Esophagus squamous epithelium (tissue), 5 donors: ENCODE measurements around the gene CDH12. TPM values are rescaled to one million over a fixed set of nuclear protein-coding genes. Genes with fewer than 3 reads are reported as not detected.

Experiments
- DNase-seq: peaks from one replicate; lab custom pipeline; 2025; lab: John Stamatoyannopoulos, UW
- H3K27ac ChIP-seq, 4 donors: fragments of 200-600 bp; sonication (generic); one replicate each; pipeline ENCODE4 v1.5.1; 2016 to 2019; ENCODE audit warnings: mild to moderate bottlenecking in 1 of 4
- H3K27me3 ChIP-seq, 4 donors: fragments of 200-600 bp; sonication (generic); 1 replicate in 3 of 4; 2 replicates in 1 of 4; pipeline versions ENCODE4 v1.5.1 to v1.6.0; 2017 to 2021; ENCODE audit warnings: antibody characterized with exemption in 1 of 4
- H3K36me3 ChIP-seq, 3 donors: fragments of 200-600 bp; sonication (generic); one replicate each; pipeline ENCODE4 v1.5.1; 2016 to 2019
- H3K4me1 ChIP-seq, 3 donors: fragments of 200-600 bp; sonication (generic); one replicate each; pipeline ENCODE4 v1.5.1; 2017 to 2019
- H3K4me3 ChIP-seq, 4 donors: fragments of 200-600 bp; sonication (generic); 1 replicate in 3 of 4; 2 replicates in 1 of 4; pipeline ENCODE4 v1.5.1; 2016 to 2019; ENCODE audit warnings: mild to moderate bottlenecking in 2 of 4, moderate library complexity in 1 of 4
- H3K9me3 ChIP-seq, 3 donors: fragments of 200-600 bp; sonication (generic); one replicate each; pipeline ENCODE4 v1.5.1; 2016 to 2019
- CTCF ChIP-seq, 6 experiments: fragments of 450-650 bp in 4 of 6; fragments of 200-600 bp in 2 of 6; sonication (generic) in 2 of 6; IDR thresholded peaks; one replicate each; pipeline ENCODE4 v1.5.1; 2016 to 2019; ENCODE audit warnings: antibody characterized with exemption in 6 of 6, mild to moderate bottlenecking in 4 of 6, moderate library complexity in 4 of 6
- POLR2A ChIP-seq, 4 donors: fragments of 450-650 bp; IDR thresholded peaks; one replicate each; pipeline ENCODE4 v1.6.1; 2017; ENCODE audit warnings: antibody characterized with exemption in 4 of 4, mild to moderate bottlenecking in 4 of 4, moderate library complexity in 3 of 4
- WGBS, 2 donors: methylation state at CpG; one replicate each; pipeline ENCODE4 v1.1.5; 2018; 5-methylcytosine and 5-hydroxymethylcytosine counted together
- intact Hi-C: fragments of 100-400 bp; cut with DNase I; formaldehyde crosslinking; loops from one replicate; pipeline ENCODE4 v1.15.0; 2022
- total RNA-seq, 4 donors: library from RNA; depleted of rRNA; stranded (reverse); fragments of >200 nt; gene quantifications; one replicate each; pipeline ENCODE4 v1.1.0, GENCODE V29; 2016
- donor health status: DM: yes; HTN: yes; CAD: no.

CDH12 gene
- total RNA-seq, 4 donors from 2014 or later, result not detected

GRCh38 chr5:22572941-22573340, 280.2 kb downstream of the CDH12 start:
- H3K9me3 ChIP-seq, result no peaks in the 10 kb centered on the region
- no peak overlapping the region for H3K4me3 ChIP-seq
- no peaks in the 10 kb centered on the region for H3K27me3 ChIP-seq
- DNase-seq, result no peak
- intact Hi-C loops, result no loop called here
- no peaks in the 10 kb centered on the region for H3K36me3 ChIP-seq
- no peak overlapping the region for H3K27ac ChIP-seq
- TF ChIP-seq CTCF (IDR thresholded peaks at IDR 0.05) (no peak), POLR2A (IDR thresholded peaks at IDR 0.05) (no peak)
- H3K4me1 ChIP-seq, result no peaks in the 10 kb centered on the region

- Histone ChIP-seq H3K27me3 (no peaks in the 10 kb centered on the region), H3K36me3 (no peaks in the 10 kb centered on the region), H3K4me1 (no peaks in the 10 kb centered on the region), H3K4me3 (no peak overlapping the region), H3K9me3 (no peaks in the 10 kb centered on the region), H3K27ac (no peak overlapping the region)
- intact Hi-C loops, result no loop called here
- TF ChIP-seq CTCF (IDR thresholded peaks at IDR 0.05) (no peak), POLR2A (IDR thresholded peaks at IDR 0.05) (no peak)
- no peak for DNase-seq
Measured at GRCh38 chr5:22567983-22568382, 285.2 kb downstream of the CDH12 start.

GRCh38 chr5:22560147-22560546, 293.0 kb downstream of the CDH12 start:
- no peak for DNase-seq
- Histone ChIP-seq H3K36me3 (no peaks in the 10 kb centered on the region), H3K27me3 (no peaks in the 10 kb centered on the region), H3K9me3 (no peaks in the 10 kb centered on the region), H3K4me1 (no peaks in the 10 kb centered on the region), H3K27ac (no peak overlapping the region), H3K4me3 (no peak overlapping the region)
- intact Hi-C loops, result no loop called here
- TF ChIP-seq POLR2A (IDR thresholded peaks at IDR 0.05), result no peak
- no peak for TF ChIP-seq CTCF (IDR thresholded peaks at IDR 0.05)
- WGBS, 2 donors, result 30 to 64% methylated on average over 3 of the region's 3 CpGs

GRCh38 chr5:22557251-22557650, 295.9 kb downstream of the CDH12 start:
- intact Hi-C loops, result no loop called here
- no peaks in the 10 kb centered on the region for H3K9me3 ChIP-seq
- no peak overlapping the region for H3K27ac ChIP-seq
- no peaks in the 10 kb centered on the region for H3K4me1 ChIP-seq
- no peak overlapping the region for H3K4me3 ChIP-seq
- no peak for DNase-seq
- TF ChIP-seq CTCF (IDR thresholded peaks at IDR 0.05) (no peak), POLR2A (IDR thresholded peaks at IDR 0.05) (no peak)
- H3K36me3 ChIP-seq, result no peaks in the 10 kb centered on the region
- no peaks in the 10 kb centered on the region for H3K27me3 ChIP-seq
- WGBS, 2 donors, result 74 to 79% methylated on average over 6 of the region's 6 CpGs

- intact Hi-C loops, result no loop called here
Measured at GRCh38 chr5:22554475-22554874, 298.7 kb downstream of the CDH12 start.

More at GRCh38 chr5:22554475-22554874, 298.7 kb downstream of the CDH12 start:
- Histone ChIP-seq H3K27me3 (no peaks in the 10 kb centered on the region), H3K9me3 (no peaks in the 10 kb centered on the region), H3K4me1 (no peaks in the 10 kb centered on the region), H3K27ac (no peak overlapping the region), H3K36me3 (no peaks in the 10 kb centered on the region), H3K4me3 (no peak overlapping the region)
- TF ChIP-seq POLR2A (IDR thresholded peaks at IDR 0.05), result no peak
- no peak for TF ChIP-seq CTCF (IDR thresholded peaks at IDR 0.05)
- no peak for DNase-seq
